GM13976 (cell line): Measurements from ENCODE around the gene KRTAP4-16.
"Not testable (repeated sequence)": the region's sequence is repeated elsewhere in the genome, so short reads cannot be mapped to it uniquely, and the experiment has no call there.

Experiments
- DNase-seq: peaks from one replicate; pipeline ENCODE4 v3.0.0; 2012; ENCODE audit warnings: low spot score
- CTCF ChIP-seq: IDR thresholded peaks from 2 replicates; pipeline ENCODE4 v1.5.1; 2012; ENCODE audit warnings: borderline replicate concordance, mild to moderate bottlenecking; ENCODE audit not compliant: insufficient read depth; ENCODE audit errors: extremely low read depth, missing control alignments, control extremely low read depth
- in situ Hi-C: fragments of 300-500 bp; cut with MboI; formaldehyde crosslinking; loops from one replicate; pipeline ENCODE4 v1.12.0; 2022; ENCODE audit warnings: low sequenced_read_pairs, mixed read lengths, inconsistent platforms; ENCODE audit not compliant: unreplicated experiment

KRTAP4-16 gene

GRCh38 chr17:41144846-41145245, 42.8 kb upstream of the KRTAP4-16 start:
- no peak for TF ChIP-seq CTCF
- in situ Hi-C loops = no loop called here
- DNase-seq = no peak

DNA sequence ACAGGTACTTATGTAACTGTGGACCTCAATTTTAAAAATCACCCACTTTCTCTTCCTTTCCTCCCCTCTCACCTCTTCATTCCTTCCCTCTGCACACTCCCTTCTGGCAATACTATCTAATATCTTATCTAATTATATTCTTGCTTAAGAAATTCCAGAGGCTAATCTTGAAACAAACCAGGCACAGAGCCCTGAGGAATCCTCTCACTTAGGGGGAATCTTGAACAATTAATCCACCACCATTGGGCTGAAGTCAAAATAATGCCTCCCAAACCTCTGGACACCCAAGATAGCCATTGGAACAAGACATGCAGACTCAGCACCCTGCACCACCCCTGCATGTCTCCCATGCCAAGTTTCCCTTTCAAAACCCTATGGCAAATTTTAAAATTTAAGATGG, 39.4 kb upstream of the KRTAP4-16 start:
- no peak for TF ChIP-seq CTCF
- DNase-seq = no peak
- in situ Hi-C loops = no loop called here

GRCh38 chr17:41140360-41141131, 38.5 kb upstream of the KRTAP4-16 start, which contains the start of gene KRTAP4-6:
TSS of gene KRTAP4-6 (minus strand) at chr17:41140544. CDS start at chr17:41140487, 57 bp downstream.
- in situ Hi-C loops = no loop called here
- no peak for TF ChIP-seq CTCF
- no peak for DNase-seq

DNA sequence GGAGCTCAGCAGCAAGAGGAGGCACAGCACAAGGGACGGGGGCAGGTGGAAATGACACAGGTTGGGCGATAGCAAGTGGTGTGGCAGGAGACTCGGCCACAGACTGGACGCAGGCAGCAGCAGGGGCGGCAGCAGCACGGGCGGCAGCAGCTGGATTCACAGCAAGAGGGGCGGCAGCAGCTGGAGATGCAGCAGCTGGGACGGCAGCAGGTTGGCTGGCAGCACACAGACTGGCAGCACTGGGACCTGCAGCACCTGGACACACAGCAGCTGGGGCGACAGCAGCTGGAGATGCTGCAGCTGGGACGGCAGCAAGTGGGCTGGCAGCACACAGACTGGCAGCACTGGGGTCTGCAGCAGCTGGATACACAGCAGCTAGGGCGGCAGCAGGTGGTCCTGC, 37.9 kb upstream of the KRTAP4-16 start:
- in situ Hi-C loops, DNase-seq: not testable (repeated sequence)

GRCh38 chr17:41133880-41134735, 32.1 kb upstream of the KRTAP4-16 start:
- TF ChIP-seq CTCF = no peak
- in situ Hi-C loops = no loop called here
- no peak for DNase-seq

DNA sequence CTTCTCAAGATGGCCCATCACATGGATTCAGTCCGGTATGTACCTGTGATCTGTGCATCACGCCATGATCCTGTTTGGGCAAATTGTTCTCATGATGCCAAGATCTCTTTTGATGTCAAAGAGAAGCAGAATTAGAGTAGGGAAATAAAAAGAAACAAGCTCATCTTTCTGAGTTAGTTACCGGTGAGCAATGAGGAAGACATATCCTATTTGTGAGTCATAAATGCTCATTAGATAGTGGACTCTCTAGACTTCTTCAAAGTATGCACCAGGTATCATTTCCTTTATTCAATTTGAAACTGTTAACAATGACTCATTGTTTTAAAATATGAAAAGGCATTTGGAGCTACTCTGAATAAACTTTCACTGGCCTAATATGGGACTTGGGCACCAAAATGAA, 30.0 kb upstream of the KRTAP4-16 start:
- peak; percentile 21 for DNase-seq
- in situ Hi-C loops = no loop called here
- no peak for TF ChIP-seq CTCF

DNA sequence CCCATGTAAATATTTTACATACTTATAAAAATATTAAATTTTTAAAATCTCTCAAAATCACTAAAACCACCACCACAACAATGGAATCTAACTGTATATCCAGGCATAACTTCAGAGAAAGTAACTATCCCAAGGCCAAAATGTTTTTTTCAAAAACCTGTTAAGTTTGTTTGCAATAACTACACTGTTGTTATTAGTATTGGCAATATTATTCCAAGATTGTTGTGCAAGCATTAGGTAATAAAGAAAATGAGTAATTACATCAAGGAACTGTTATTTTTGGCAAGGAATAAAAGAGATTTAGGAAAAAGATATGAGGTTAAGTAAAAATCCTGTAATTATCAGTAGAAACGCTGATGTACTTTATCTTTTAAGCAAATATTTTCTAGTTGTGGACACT, 25.4 kb upstream of the KRTAP4-16 start:
- no peak for TF ChIP-seq CTCF
- in situ Hi-C loops = no loop called here
- DNase-seq = no peak
